SK-N-SH treated with all-trans-retinoic acid at 6 μM for 48 hours (cell line): ENCODE results near the gene PRUNE2.

ENCODE experiments used
- ATAC-seq: fragments of 200-7000 bp; cut with Tn5 transposase; 3 replicates; pipeline ENCODE4 v1.9.1; 2020; ENCODE audit warnings: mild to moderate bottlenecking, moderate library complexity
- ARNTL ChIP-seq: fragments of 450-650 bp; formaldehyde crosslinking; IDR thresholded peaks from 2 replicates; pipeline ENCODE4 v1.5.0; 2020; ENCODE audit warnings: low read depth, mild to moderate bottlenecking, moderate library complexity, borderline replicate concordance
- CREB5 ChIP-seq: fragments of 250-450 bp; sonication (Bioruptor Pico); IDR thresholded peaks from 2 replicates; pipeline ENCODE4 v1.5.1; 2020; ENCODE audit warnings: low read depth, mild to moderate bottlenecking, moderate library complexity
- CSRNP3 ChIP-seq: fragments of 250-450 bp; sonication (Bioruptor Pico); IDR thresholded peaks from 2 replicates; pipeline ENCODE4 v1.5.1; 2021; ENCODE audit warnings: mild to moderate bottlenecking, moderate library complexity
- ESRRG ChIP-seq: fragments of 250-450 bp; sonication (Bioruptor Pico); IDR thresholded peaks from 2 replicates; pipeline ENCODE4 v1.6.1; 2021; ENCODE audit warnings: mild to moderate bottlenecking
- GLIS3 ChIP-seq: fragments of 250-450 bp; sonication (Bioruptor Pico); IDR thresholded peaks from 2 replicates; pipeline ENCODE4 v1.5.0; 2020; ENCODE audit warnings: mild to moderate bottlenecking, moderate library complexity
- ISL1 ChIP-seq: fragments of 250-450 bp; sonication (Bioruptor Pico); IDR thresholded peaks from 2 replicates; pipeline ENCODE4 v2.1.2; 2022; ENCODE audit warnings: mild to moderate bottlenecking, moderate library complexity
- OSR1 ChIP-seq: fragments of 250-450 bp; sonication (Bioruptor Pico); IDR thresholded peaks from 2 replicates; pipeline ENCODE4 v1.8.0; 2022; ENCODE audit warnings: moderate library complexity, mild to moderate bottlenecking, inconsistent platforms
- PATZ1 ChIP-seq: fragments of 250-450 bp; sonication (Bioruptor Pico); IDR thresholded peaks from 2 replicates; pipeline ENCODE4 v1.8.0; 2020; ENCODE audit warnings: mild to moderate bottlenecking, moderate library complexity, borderline replicate concordance
- PPARA ChIP-seq: fragments of 250-450 bp; sonication (Bioruptor Pico); IDR thresholded peaks from 2 replicates; pipeline ENCODE4 v1.5.0; 2020; ENCODE audit warnings: mild to moderate bottlenecking, borderline replicate concordance
- RARB ChIP-seq: fragments of 250-450 bp; sonication (Bioruptor Pico); IDR thresholded peaks from 2 replicates; pipeline ENCODE4 v1.8.0; 2021; ENCODE audit warnings: mild to moderate bottlenecking, moderate library complexity
- SNAI2 ChIP-seq: fragments of 250-450 bp; sonication (Bioruptor Pico); IDR thresholded peaks from 2 replicates; pipeline ENCODE4 v1.5.0; 2020; ENCODE audit warnings: mild to moderate bottlenecking, moderate library complexity
- TCF4 ChIP-seq: fragments of 250-450 bp; sonication (Bioruptor Pico); IDR thresholded peaks from 2 replicates; pipeline ENCODE4 v1.8.0; 2021; ENCODE audit warnings: mild to moderate bottlenecking, moderate library complexity, borderline replicate concordance
- ZC3H10 ChIP-seq: fragments of 250-450 bp; sonication (Bioruptor Pico); IDR thresholded peaks from 2 replicates; pipeline ENCODE4 v1.5.1; 2021; ENCODE audit warnings: mild to moderate bottlenecking, moderate library complexity
- ZFP3 ChIP-seq: fragments of 250-450 bp; sonication (Bioruptor Pico); IDR thresholded peaks from 2 replicates; pipeline ENCODE4 v1.5.0; 2020; ENCODE audit warnings: mild to moderate bottlenecking, moderate library complexity
- ZFP30 ChIP-seq: fragments of 450-650 bp; formaldehyde crosslinking; IDR thresholded peaks from 2 replicates; pipeline ENCODE4 v1.5.0; 2022; ENCODE audit warnings: mild to moderate bottlenecking, moderate library complexity
- ZNF565 ChIP-seq: fragments of 450-650 bp; formaldehyde crosslinking; conservative IDR thresholded peaks from 2 replicates; pipeline ENCODE4 v1.5.0; 2020; ENCODE audit warnings: low read depth, mild to moderate bottlenecking, moderate library complexity
- ZNF70 ChIP-seq: fragments of 450-650 bp; formaldehyde crosslinking; IDR thresholded peaks from 2 replicates; pipeline ENCODE4 v1.5.0; 2020; ENCODE audit warnings: mild to moderate bottlenecking, moderate library complexity
- ZNF8 ChIP-seq: fragments of 450-650 bp; formaldehyde crosslinking; IDR thresholded peaks from 2 replicates; pipeline ENCODE4 v1.5.0; 2020; ENCODE audit warnings: mild to moderate bottlenecking, moderate library complexity
- TF ChIP-seq, protein P1 (sequence below): fragments of 250-450 bp; sonication (Bioruptor Pico); IDR thresholded peaks from 2 replicates; pipeline ENCODE4 v1.5.0; 2020; ENCODE audit warnings: mild to moderate bottlenecking, moderate library complexity
- TF ChIP-seq, protein P2 (sequence below): fragments of 250-450 bp; sonication (Bioruptor Pico); IDR thresholded peaks from 2 replicates; pipeline ENCODE4 v1.8.0; 2021; ENCODE audit warnings: low read depth, mild to moderate bottlenecking, moderate library complexity, borderline replicate concordance

PRUNE2 gene

DNA sequence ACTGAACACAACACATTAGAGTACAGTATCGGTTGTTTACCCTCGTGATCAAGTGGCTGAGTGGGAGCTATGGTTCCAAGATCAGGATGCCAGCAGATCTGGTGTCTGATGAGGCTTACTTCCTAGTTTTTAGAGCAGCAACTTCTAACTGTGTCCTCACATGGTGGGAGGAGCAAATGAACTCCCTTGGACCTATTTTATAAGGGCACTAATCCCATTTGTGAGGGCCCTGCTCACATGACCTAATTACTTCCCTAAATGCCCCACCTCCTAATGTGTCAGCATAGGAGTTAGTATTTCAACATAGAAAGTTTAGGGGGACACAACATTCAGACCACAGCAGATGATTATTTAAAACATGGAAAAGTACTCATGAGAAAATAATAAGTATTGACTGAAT, 335.1 kb downstream of the PRUNE2 start (continued):
- TF ChIP-seq CSRNP3 (CRISPR knock-in tag) (no peak), PPARA (no peak)

- TF ChIP-seq CSRNP3 (CRISPR knock-in tag) (no peak), ZNF70 (CRISPR knock-in tag) (no peak), ZNF8 (CRISPR knock-in tag) (no peak), ZNF565 (CRISPR knock-in tag) (no peak), SNAI2 (no peak), ISL1 (no peak), TCF4 (CRISPR knock-in tag) (no peak), ESRRG (CRISPR knock-in tag) (no peak), ZFP3 (CRISPR knock-in tag) (no peak), ARNTL (CRISPR knock-in tag) (no peak), OSR1 (no peak)
- TF ChIP-seq, protein P1, sequence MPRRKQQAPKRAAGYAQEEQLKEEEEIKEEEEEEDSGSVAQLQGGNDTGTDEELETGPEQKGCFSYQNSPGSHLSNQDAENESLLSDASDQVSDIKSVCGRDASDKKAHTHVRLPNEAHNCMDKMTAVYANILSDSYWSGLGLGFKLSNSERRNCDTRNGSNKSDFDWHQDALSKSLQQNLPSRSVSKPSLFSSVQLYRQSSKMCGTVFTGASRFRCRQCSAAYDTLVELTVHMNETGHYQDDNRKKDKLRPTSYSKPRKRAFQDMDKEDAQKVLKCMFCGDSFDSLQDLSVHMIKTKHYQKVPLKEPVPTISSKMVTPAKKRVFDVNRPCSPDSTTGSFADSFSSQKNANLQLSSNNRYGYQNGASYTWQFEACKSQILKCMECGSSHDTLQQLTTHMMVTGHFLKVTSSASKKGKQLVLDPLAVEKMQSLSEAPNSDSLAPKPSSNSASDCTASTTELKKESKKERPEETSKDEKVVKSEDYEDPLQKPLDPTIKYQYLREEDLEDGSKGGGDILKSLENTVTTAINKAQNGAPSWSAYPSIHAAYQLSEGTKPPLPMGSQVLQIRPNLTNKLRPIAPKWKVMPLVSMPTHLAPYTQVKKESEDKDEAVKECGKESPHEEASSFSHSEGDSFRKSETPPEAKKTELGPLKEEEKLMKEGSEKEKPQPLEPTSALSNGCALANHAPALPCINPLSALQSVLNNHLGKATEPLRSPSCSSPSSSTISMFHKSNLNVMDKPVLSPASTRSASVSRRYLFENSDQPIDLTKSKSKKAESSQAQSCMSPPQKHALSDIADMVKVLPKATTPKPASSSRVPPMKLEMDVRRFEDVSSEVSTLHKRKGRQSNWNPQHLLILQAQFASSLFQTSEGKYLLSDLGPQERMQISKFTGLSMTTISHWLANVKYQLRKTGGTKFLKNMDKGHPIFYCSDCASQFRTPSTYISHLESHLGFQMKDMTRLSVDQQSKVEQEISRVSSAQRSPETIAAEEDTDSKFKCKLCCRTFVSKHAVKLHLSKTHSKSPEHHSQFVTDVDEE (CRISPR knock-in tag) = no peak
- no peak for ATAC-seq
Observed at GRCh38 chr9:76567086-76567485, 338.8 kb downstream of the PRUNE2 start.

DNA sequence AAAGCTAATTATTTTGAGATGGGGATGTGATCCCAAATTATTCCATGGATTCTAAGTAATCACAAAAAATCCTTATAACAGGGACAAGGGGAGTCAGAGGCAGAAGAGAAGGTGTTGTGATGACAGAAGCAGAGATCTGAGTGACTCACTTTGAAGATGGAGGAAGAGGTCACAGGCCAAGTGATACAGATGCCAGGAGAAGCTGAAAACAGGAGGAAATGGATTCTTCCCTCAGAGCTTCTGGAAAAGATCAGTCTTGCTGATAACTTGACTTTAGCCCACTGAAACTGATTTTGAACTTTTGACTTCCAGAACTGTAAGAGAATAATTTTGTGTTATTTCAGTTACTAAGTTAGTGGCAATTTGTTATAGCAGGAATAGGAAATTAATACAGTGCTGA, 341.6 kb downstream of the PRUNE2 start:
- no peak for TF ChIP-seq ISL1
- no peak for TF ChIP-seq ZNF565 (CRISPR knock-in tag)
- no peak for TF ChIP-seq GLIS3 (CRISPR knock-in tag)
- TF ChIP-seq ZFP30 = no peak
- TF ChIP-seq CREB5 (CRISPR knock-in tag) = no peak
- TF ChIP-seq ZC3H10 (CRISPR knock-in tag) = no peak
- TF ChIP-seq, protein P2, sequence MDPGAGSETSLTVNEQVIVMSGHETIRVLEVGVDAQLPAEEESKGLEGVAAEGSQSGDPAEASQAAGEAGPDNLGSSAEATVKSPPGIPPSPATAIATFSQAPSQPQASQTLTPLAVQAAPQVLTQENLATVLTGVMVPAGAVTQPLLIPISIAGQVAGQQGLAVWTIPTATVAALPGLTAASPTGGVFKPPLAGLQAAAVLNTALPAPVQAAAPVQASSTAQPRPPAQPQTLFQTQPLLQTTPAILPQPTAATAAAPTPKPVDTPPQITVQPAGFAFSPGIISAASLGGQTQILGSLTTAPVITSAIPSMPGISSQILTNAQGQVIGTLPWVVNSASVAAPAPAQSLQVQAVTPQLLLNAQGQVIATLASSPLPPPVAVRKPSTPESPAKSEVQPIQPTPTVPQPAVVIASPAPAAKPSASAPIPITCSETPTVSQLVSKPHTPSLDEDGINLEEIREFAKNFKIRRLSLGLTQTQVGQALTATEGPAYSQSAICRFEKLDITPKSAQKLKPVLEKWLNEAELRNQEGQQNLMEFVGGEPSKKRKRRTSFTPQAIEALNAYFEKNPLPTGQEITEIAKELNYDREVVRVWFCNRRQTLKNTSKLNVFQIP = no peak
- TF ChIP-seq CSRNP3 (CRISPR knock-in tag) = no peak
- TF ChIP-seq ESRRG (CRISPR knock-in tag) = no peak
- no peak for TF ChIP-seq PATZ1 (CRISPR knock-in tag)
- no peak for TF ChIP-seq ZFP3 (CRISPR knock-in tag)
- TF ChIP-seq OSR1 = no peak
- no peak for TF ChIP-seq RARB
- TF ChIP-seq PPARA = no peak
- TF ChIP-seq, all 23 proteins: peak for 0
- ATAC-seq = no peak
